WERI-Rb-1 (cell line): ENCODE data around the gene PRLR.

Experiments used
- DNase-seq: peaks from one replicate; pipeline ENCODE4 v3.0.0-alpha.2; 2020
- H3K27ac ChIP-seq: fragments of 250-450 bp; sonication (Bioruptor Pico); 2 replicates; pipeline ENCODE4 v1.5.1; 2020; ENCODE audit warnings: mild to moderate bottlenecking, moderate library complexity
- H3K27me3 ChIP-seq: fragments of 250-450 bp; sonication (Bioruptor Pico); 2 replicates; pipeline ENCODE4 v1.5.1; 2021; ENCODE audit warnings: mild to moderate bottlenecking, low read depth, moderate library complexity; ENCODE audit not compliant: insufficient read depth, severe bottlenecking
- H3K36me3 ChIP-seq: fragments of 250-450 bp; sonication (Bioruptor Pico); 2 replicates; pipeline ENCODE4 v1.5.1; 2020; ENCODE audit warnings: mild to moderate bottlenecking, moderate library complexity
- H3K4me3 ChIP-seq: 2 replicates; pipeline ENCODE4 v1.5.1; 2011; ENCODE audit warnings: low read depth, mild to moderate bottlenecking, control low read depth, low read length
- H3K9me3 ChIP-seq: fragments of 250-450 bp; sonication (Bioruptor Pico); 2 replicates; pipeline ENCODE4 v1.5.1; 2021; ENCODE audit warnings: mild to moderate bottlenecking, moderate library complexity; ENCODE audit not compliant: severe bottlenecking
- CTCF ChIP-seq: IDR thresholded peaks from 2 replicates; pipeline ENCODE4 v1.5.1; 2011; ENCODE audit warnings: low read depth, mild to moderate bottlenecking, control low read depth, inconsistent platforms, low read length

The PRLR gene

DNA sequence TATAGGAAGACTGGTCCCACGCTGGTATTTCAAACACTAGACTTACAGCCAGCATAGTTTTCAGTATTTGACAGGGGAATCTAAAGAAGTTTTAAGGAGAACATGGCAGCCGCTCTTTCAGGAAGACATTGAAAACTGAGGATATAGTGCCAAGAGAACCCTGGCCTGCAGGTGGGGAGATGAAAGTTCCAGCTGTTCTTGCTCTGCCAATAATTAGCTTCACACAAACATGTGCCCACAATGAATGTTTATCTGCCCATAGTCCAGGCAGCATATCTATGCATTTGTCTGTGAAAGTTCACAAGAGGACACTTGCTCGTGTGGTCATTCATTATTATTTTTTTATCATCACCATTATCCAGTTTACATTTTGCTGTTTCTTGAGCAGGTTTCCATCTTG lies 134.9 kb downstream of the PRLR start:
- Histone ChIP-seq H3K4me3 (no peak overlapping the region), H3K36me3 (no peaks in the 10 kb centered on the region), H3K27me3 (peaks cover 83% of the 10 kb centered on the region), H3K9me3 (no peaks in the 10 kb centered on the region), H3K27ac (no peak overlapping the region)
- TF ChIP-seq CTCF = no peak
- DNase-seq = no peak

GRCh38 chr5:35094948-35095347 lies 135.3 kb downstream of the PRLR start:
- no peak overlapping the region for H3K27ac ChIP-seq
- DNase-seq = no peak
- no peak overlapping the region for H3K4me3 ChIP-seq
- H3K9me3 ChIP-seq = no peaks in the 10 kb centered on the region
- H3K27me3 ChIP-seq = peaks cover 84% of the 10 kb centered on the region
- TF ChIP-seq CTCF = no peak
- H3K36me3 ChIP-seq = no peaks in the 10 kb centered on the region

GRCh38 chr5:35092703-35093102 lies 137.6 kb downstream of the PRLR start:
- no peak overlapping the region for H3K4me3 ChIP-seq
- no peaks in the 10 kb centered on the region for H3K9me3 ChIP-seq
- TF ChIP-seq CTCF = no peak
- no peak overlapping the region for H3K27ac ChIP-seq
- H3K27me3 ChIP-seq = peaks cover 84% of the 10 kb centered on the region
- no peaks in the 10 kb centered on the region for H3K36me3 ChIP-seq
- no peak for DNase-seq

DNA sequence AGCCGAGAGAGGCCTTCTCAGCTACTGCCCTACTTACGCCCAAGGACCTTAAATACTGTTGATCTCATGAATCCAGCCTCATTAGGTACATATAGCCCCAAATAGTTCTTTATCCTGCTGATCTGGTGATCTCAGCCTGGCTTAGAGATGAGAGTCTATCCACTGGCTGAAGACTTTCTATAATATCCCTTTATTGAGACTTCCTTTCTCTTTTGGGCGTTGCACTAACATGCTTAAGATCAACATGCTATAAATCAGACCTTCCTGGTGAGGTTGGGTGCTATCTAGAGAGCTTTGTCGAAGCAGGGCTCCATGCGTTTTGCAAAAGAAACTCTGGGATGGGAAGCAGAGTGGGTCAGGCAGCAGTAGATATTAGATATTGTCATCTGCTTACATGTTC lies 138.6 kb downstream of the PRLR start:
- DNase-seq = no peak
- H3K36me3 ChIP-seq = no peaks in the 10 kb centered on the region
- no peak for TF ChIP-seq CTCF
- H3K9me3 ChIP-seq = no peaks in the 10 kb centered on the region
- no peak overlapping the region for H3K4me3 ChIP-seq
- peaks cover 85% of the 10 kb centered on the region for H3K27me3 ChIP-seq
- H3K27ac ChIP-seq = no peak overlapping the region

DNA sequence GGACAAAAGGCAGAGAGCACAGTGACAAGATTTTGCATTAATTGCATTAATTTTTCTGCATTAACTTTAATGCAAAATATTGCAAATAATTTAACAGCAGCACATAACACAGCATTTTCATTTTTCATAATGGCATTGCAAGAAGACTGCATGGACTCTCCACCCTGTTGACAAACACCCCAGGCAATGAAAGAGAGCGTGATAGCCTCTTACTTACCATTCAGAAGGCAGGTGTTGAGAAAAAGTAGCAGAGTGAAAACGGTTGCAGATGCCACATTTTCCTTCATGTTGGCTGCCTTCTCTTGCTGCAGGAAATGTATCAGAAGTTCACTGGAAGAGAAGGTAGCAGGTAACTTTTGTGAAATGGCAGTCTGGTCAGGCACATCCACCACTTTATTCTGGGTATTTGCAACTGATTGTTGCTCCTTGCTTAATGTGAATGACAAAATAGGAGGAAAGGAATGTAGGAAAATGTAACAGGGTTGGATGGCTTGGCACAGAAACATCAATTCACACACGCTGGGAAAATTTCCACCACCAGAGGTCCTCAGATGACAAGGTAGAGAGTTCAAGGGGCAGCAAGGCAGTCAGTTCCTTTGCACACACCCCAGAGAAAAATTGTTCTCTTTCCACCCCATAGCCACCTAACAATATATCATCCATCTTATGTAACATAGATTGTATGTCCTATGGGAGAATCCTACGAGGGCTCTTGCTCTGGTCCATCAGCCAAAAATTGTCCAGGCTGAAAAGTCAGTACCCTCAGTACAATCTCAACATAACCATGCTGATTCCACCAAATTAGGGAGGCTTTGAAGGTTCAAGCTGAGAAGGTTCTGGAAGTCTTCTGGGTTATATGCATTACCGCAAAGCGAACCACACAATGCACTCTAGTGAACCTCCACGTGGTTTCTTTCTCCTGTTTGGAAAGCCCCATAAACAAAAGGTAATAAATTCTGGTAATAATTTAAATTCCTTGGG lies 140.7 kb downstream of the PRLR start:
- H3K36me3 ChIP-seq = no peaks in the 10 kb centered on the region
- H3K27ac ChIP-seq = no peak overlapping the region
- peaks cover 81% of the 10 kb centered on the region for H3K27me3 ChIP-seq
- peak; percentile 73 for TF ChIP-seq CTCF
- DNase-seq = peak; percentile 51
- H3K4me3 ChIP-seq = no peak overlapping the region
- no peaks in the 10 kb centered on the region for H3K9me3 ChIP-seq
